Measurements from ENCODE around the gene TXNRD2.

- TF ChIP-seq EZH2 (IDR thresholded peaks at IDR 0.05; ENCODE audit: low read depth): no peak
- no peak for TF ChIP-seq CTCF (conservative IDR thresholded peaks at IDR 0.05)
These were observed 17.5 kb upstream of the TXNRD2 start for GRCh38 chr22:19959043-19959586.

Data from PC-9 (cell line).